Astrocyte (in vitro differentiated cells and primary cell): ENCODE measurements around the gene MT3. TPM values are rescaled to one million over a fixed set of nuclear protein-coding genes. Genes with fewer than 3 reads are reported as not detected.

ENCODE experiments used
- DNase-seq: peaks from one replicate; pipeline ENCODE4 v3.0.0-alpha.2; 2010; ENCODE audit warnings: low read depth
- FAIRE-seq: peaks from 2 replicates; lab custom pipeline; 2011; peaks lifted over from hg19 to GRCh38; lab: Jason Lieb, UNC
- H2AFZ ChIP-seq: 2 replicates; pipeline ENCODE4 v1.6.0; 2012; ENCODE audit warnings: low read depth, low read length, inconsistent platforms
- H3K27ac ChIP-seq: 2 replicates; pipeline ENCODE4 v1.5.1; 2011; ENCODE audit warnings: low read depth, low read length, inconsistent platforms
- H3K27me3 ChIP-seq: 2 replicates; pipeline ENCODE4 v1.6.0; 2011; ENCODE audit warnings: low read length, inconsistent platforms; ENCODE audit not compliant: insufficient read depth
- H3K36me3 ChIP-seq: 2 replicates; pipeline ENCODE4 v1.5.1; 2011; ENCODE audit warnings: low read length, inconsistent platforms; ENCODE audit not compliant: insufficient read depth
- H3K4me1 ChIP-seq: 2 replicates; pipeline ENCODE4 v1.5.1; 2011; ENCODE audit warnings: low read length, inconsistent platforms; ENCODE audit not compliant: insufficient read depth
- H3K4me2 ChIP-seq: 2 replicates; pipeline ENCODE4 v1.6.0; 2012; ENCODE audit warnings: low read length, inconsistent platforms
- H3K4me3 ChIP-seq: 2 replicates; pipeline ENCODE4 v1.5.1; 2011; ENCODE audit warnings: low read depth, mild to moderate bottlenecking, low read length, inconsistent platforms; ENCODE audit not compliant: insufficient read depth
- H3K79me2 ChIP-seq: 2 replicates; pipeline ENCODE4 v1.6.0; 2012; ENCODE audit warnings: mild to moderate bottlenecking, low read length, inconsistent platforms; ENCODE audit not compliant: insufficient read depth
- H3K9ac ChIP-seq: 2 replicates; pipeline ENCODE4 v1.6.0; 2012; ENCODE audit warnings: mild to moderate bottlenecking, low read length, inconsistent platforms
- H3K9me3 ChIP-seq: 2 replicates; pipeline ENCODE4 v1.5.1; 2012; ENCODE audit warnings: low read depth, mild to moderate bottlenecking, low read length, inconsistent platforms; ENCODE audit not compliant: insufficient read depth
- H4K20me1 ChIP-seq: 2 replicates; pipeline ENCODE4 v1.6.0; 2012; ENCODE audit warnings: low read length, inconsistent platforms; ENCODE audit not compliant: insufficient read depth
- H3K27ac Mint-ChIP-seq: one replicate; pipeline ENCODE4 v1.8.0; 2021; ENCODE audit warnings: mild to moderate bottlenecking, mixed read lengths; ENCODE audit not compliant: unreplicated experiment
- H3K27me3 Mint-ChIP-seq: one replicate; pipeline ENCODE4 v1.8.0; 2021; ENCODE audit warnings: low read depth, mixed read lengths; ENCODE audit not compliant: unreplicated experiment
- H3K36me3 Mint-ChIP-seq: one replicate; pipeline ENCODE4 v1.8.0; 2021; ENCODE audit warnings: low read depth, mixed read lengths; ENCODE audit not compliant: unreplicated experiment
- H3K4me1 Mint-ChIP-seq: one replicate; pipeline ENCODE4 v1.8.0; 2021; ENCODE audit warnings: low read depth, mixed read lengths; ENCODE audit not compliant: unreplicated experiment
- H3K4me3 Mint-ChIP-seq: one replicate; pipeline ENCODE4 v1.8.0; 2021; ENCODE audit warnings: mild to moderate bottlenecking, moderate library complexity, mixed read lengths; ENCODE audit not compliant: unreplicated experiment
- H3K9me3 Mint-ChIP-seq: one replicate; pipeline ENCODE4 v1.8.0; 2021; ENCODE audit warnings: mild to moderate bottlenecking, mixed read lengths; ENCODE audit not compliant: unreplicated experiment
- EZH2 ChIP-seq: IDR thresholded peaks from 2 replicates; pipeline ENCODE4 v1.6.1; 2012; ENCODE audit warnings: mild to moderate bottlenecking, low read length, inconsistent platforms; ENCODE audit not compliant: insufficient read depth
- total RNA-seq: library from RNA; stranded (reverse); gene quantifications from 2 replicates; pipeline ENCODE4 v1.2.1, GENCODE V29; 2021
- TF ChIP-seq, protein P1 (sequence below): IDR thresholded peaks from 2 replicates; pipeline ENCODE4 v1.5.1; 2011; ENCODE audit warnings: low read depth, mild to moderate bottlenecking, inconsistent platforms, low read length, moderate library complexity; ENCODE audit not compliant: insufficient read depth

MT3 gene
- total RNA-seq, 1 donor from 2014 or later: not detected

DNA sequence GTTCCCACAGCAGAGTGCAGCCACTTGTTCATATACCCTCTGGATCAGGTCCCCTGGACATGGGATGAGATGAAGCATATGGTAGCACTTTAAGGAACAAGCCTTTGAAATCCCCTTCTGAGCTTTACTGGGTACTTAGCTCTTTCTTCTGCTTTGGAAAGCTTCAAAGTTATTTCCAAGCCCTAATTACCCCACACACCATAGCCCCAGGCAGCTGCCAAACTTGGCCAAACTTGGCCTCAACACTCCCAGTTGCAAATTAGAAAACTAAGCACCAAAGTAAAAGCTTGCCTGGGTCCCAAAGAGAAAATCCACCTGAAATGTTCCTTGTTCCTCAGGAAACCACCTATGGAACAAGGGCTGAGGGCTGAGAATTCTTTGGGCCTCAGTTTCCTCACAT is 40.2 kb upstream of the MT3 start:
- Histone ChIP-seq H3K79me2 (no peaks in the 10 kb centered on the region), H3K9me3 (no peaks in the 10 kb centered on the region), H3K4me3 (no peak overlapping the region), H3K4me2 (no peak overlapping the region), H4K20me1 (no peaks in the 10 kb centered on the region), H3K27me3 (peaks cover 2% of the 10 kb centered on the region), H3K27ac (no peak overlapping the region), H3K36me3 (no peaks in the 10 kb centered on the region), H3K4me1 (peaks cover 8% of the 10 kb centered on the region), H2AFZ (no peak overlapping the region), H3K9ac (no peak overlapping the region)
- FAIRE-seq (no peak), DNase-seq (no peak)
- Mint-ChIP-seq H3K4me3 (no peak overlapping the region), H3K27me3 (peaks cover 12% of the 10 kb centered on the region), H3K27ac (no peak overlapping the region), H3K36me3 (no peaks in the 10 kb centered on the region), H3K4me1 (peaks cover 6% of the 10 kb centered on the region), H3K9me3 (no peaks in the 10 kb centered on the region)
- TF ChIP-seq, protein P1, sequence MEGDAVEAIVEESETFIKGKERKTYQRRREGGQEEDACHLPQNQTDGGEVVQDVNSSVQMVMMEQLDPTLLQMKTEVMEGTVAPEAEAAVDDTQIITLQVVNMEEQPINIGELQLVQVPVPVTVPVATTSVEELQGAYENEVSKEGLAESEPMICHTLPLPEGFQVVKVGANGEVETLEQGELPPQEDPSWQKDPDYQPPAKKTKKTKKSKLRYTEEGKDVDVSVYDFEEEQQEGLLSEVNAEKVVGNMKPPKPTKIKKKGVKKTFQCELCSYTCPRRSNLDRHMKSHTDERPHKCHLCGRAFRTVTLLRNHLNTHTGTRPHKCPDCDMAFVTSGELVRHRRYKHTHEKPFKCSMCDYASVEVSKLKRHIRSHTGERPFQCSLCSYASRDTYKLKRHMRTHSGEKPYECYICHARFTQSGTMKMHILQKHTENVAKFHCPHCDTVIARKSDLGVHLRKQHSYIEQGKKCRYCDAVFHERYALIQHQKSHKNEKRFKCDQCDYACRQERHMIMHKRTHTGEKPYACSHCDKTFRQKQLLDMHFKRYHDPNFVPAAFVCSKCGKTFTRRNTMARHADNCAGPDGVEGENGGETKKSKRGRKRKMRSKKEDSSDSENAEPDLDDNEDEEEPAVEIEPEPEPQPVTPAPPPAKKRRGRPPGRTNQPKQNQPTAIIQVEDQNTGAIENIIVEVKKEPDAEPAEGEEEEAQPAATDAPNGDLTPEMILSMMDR: no peak
- no peak for TF ChIP-seq EZH2

DNA sequence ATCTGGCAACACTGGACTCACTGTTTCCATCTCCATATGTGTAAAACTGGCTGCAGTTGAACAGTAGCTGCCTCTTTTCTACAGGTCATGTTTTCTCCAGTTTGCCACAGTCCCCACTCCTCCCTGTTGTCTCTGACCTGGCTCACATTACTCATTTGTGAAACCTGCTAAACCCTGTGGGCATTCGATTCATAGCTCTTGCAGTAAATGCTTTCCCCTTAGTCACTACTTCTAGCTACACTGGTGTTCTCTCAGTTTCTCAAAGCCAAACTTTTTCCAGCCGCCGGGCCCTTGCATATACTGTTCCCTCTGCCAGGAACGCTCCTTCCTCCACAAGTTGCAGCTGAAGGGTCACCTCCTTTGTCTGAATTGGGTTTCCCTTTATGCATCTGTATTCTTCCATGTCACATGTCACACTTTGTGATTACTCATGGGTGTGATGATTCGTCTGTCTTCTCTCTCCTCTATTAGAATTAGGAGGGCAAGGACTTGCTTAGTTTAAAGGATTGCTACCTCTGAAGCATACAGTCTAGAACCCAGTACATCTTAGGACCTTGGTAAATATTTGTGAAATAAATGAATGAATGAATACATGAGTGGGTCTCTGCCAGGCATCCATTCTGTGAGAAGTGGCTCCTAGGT is 39.5 kb upstream of the MT3 start:
- H3K27me3 ChIP-seq: peaks cover 2% of the 10 kb centered on the region

More for the DNA sequence above, 39.5 kb upstream of the MT3 start:
- H3K4me1 ChIP-seq: peaks cover 8% of the 10 kb centered on the region
- Mint-ChIP-seq H3K9me3 (no peaks in the 10 kb centered on the region), H3K4me3 (no peak overlapping the region), H3K4me1 (peaks cover 6% of the 10 kb centered on the region), H3K27me3 (peaks cover 15% of the 10 kb centered on the region), H3K27ac (peak overlapping the region; percentile 77), H3K36me3 (no peaks in the 10 kb centered on the region)
- TF ChIP-seq EZH2: no peak
- TF ChIP-seq, protein P1: no peak
- H3K36me3 ChIP-seq: no peaks in the 10 kb centered on the region
- FAIRE-seq: no peak
- H4K20me1 ChIP-seq: no peaks in the 10 kb centered on the region
- H3K27ac ChIP-seq: no peak overlapping the region
- no peak overlapping the region for H3K9ac ChIP-seq
- H3K9me3 ChIP-seq: no peaks in the 10 kb centered on the region
- no peak overlapping the region for H3K4me3 ChIP-seq
- H3K79me2 ChIP-seq: no peaks in the 10 kb centered on the region
- no peak overlapping the region for H3K4me2 ChIP-seq
- DNase-seq: no peak
- no peak overlapping the region for H2AFZ ChIP-seq
